Left lung (tissue), 10 donors: ENCODE data around the gene EPM2A. TPM values are rescaled to one million over a fixed set of nuclear protein-coding genes. Genes with fewer than 3 reads are reported as not detected.

ENCODE experiments used
- ATAC-seq: fragments of 200-7000 bp; cut with Tn5 transposase; one replicate; pipeline ENCODE4 v1.9.1; 2020; ENCODE audit warnings: moderate library complexity
- DNase-seq, 4 donors: peaks; one replicate each; pipeline ENCODE4 v3.0.0-alpha.2; 2013 to 2020
- H3K27ac ChIP-seq, 2 donors: fragments of 200-600 bp; sonication (generic) in 1 of 2; one replicate each; pipeline versions ENCODE4 v1.5.0 to v1.8.0; 2020 to 2021
- H3K27me3 ChIP-seq, 2 donors: fragments of 200-600 bp; sonication (generic) in 1 of 2; one replicate each; pipeline versions ENCODE4 v1.5.0 to v1.8.0; 2020 to 2021
- H3K36me3 ChIP-seq, 2 donors: fragments of 200-600 bp; sonication (generic) in 1 of 2; one replicate each; pipeline versions ENCODE4 v1.5.0 to v1.8.0; 2020 to 2021
- H3K4me1 ChIP-seq, 2 donors: fragments of 200-600 bp; one replicate each; pipeline ENCODE4 v1.8.0; 2021
- H3K4me3 ChIP-seq, 2 donors: fragments of 200-600 bp; sonication (generic) in 1 of 2; one replicate each; pipeline versions ENCODE4 v1.5.0 to v1.8.0; 2020 to 2021; ENCODE audit warnings: mild to moderate bottlenecking in 1 of 2
- H3K9me3 ChIP-seq, 2 donors: fragments of 200-600 bp; sonication (generic) in 1 of 2; one replicate each; pipeline versions ENCODE4 v1.5.0 to v1.8.0; 2020 to 2021
- CTCF ChIP-seq, 2 donors: fragments of 200-600 bp; sonication (generic) in 1 of 2; IDR thresholded peaks; one replicate each; pipeline versions ENCODE4 v1.5.0 to v1.8.0; 2021; ENCODE audit warnings: antibody characterized with exemption in 2 of 2
- intact Hi-C, 2 donors: fragments of 100-400 bp; cut with DNase I; formaldehyde crosslinking; loops; one replicate each; pipeline versions ENCODE4 v1.11.2 to v1.14.2; 2022
- polyA plus RNA-seq, 6 donors: library from polyadenylated mRNA; unstranded; fragments of 120-200 nt; gene quantifications; one replicate each; pipeline ENCODE4 v1.2.1, GENCODE V29; 2013; ENCODE audit not compliant: insufficient read length in 6 of 6
- total RNA-seq, 2 donors: library from RNA; stranded (reverse); fragmentation: NEBNext Ultra II Directional; extraction: Animal tissue kit (Norgen Biotek cat#: 25700); gene quantifications; one replicate each; pipeline ENCODE4 v1.2.1, GENCODE V29; 2021
- donor health status: DM: no; HTN: yes; CAD: no.
- donor health status: DM: no; HTN: no; CAD: no.

EPM2A gene
- total and polyA plus RNA-seq, 8 donors, result 4.9 to 11.0 (median 6.7) TPM

DNA sequence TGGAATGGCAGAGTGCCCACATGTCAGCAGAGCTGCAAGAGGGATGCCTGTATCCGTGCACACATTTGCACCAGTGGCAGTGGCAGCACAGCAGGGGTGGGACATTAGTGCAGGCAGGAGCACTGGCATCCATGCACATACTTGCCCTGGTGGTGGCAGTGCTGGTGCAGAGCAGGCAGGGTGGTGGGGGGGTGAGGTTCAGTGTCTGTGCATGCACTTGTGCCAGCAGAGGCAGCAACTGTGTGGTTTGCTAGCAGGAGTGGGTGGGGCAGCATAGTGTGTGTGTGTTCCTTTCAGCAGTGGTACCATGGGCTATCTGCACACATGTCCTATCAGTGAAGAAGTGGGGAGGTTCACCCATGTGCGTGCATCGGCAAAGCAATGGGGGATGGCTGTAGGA is 151.6 kb downstream of the EPM2A start:
- intact Hi-C loops, result no loop called here
- no peaks in the 10 kb centered on the region for H3K27me3 ChIP-seq
- H3K4me3 ChIP-seq, result no peak overlapping the region
- peaks cover 0 to 8% of the 10 kb centered on the region in 2 donors for H3K9me3 ChIP-seq
- no peak for TF ChIP-seq CTCF (IDR thresholded peaks at IDR 0.05)
- DNase-seq (peak in 1 of 4 donors; percentile 43), ATAC-seq (no peak)
- no peaks in the 10 kb centered on the region for H3K36me3 ChIP-seq
- H3K4me1 ChIP-seq, result no peaks in the 10 kb centered on the region
- H3K27ac ChIP-seq, result no peak overlapping the region

Other genes starting within 250 kb of the EPM2A start
- gene FBXO30, start 79.3 kb upstream of the EPM2A start, total RNA-seq, result 10 to 100 TPM in 1 of 2 donors, 1 to 10 TPM in 1; 7.7 to 11.3 TPM
- gene FBXO30, start 79.3 kb upstream of the EPM2A start, polyA plus RNA-seq, result 10 to 100 TPM; 10.4 to 11.3 (median 10.9) TPM
- 10 to 100 TPM; 11.5 to 17.8 TPM for gene SHPRH, start 228.8 kb upstream of the EPM2A start, total RNA-seq
- gene SHPRH, start 228.8 kb upstream of the EPM2A start, polyA plus RNA-seq, result 10 to 100 TPM; 18.0 to 27.1 (median 22.0) TPM